ENCODE data around the gene BHLHE40. TPM values are rescaled to one million over a fixed set of nuclear protein-coding genes. Genes with fewer than 3 reads are reported as not detected.

The BHLHE40 gene
- total RNA-seq, 1 experiment from 2014 or later = 6.7 TPM

DNA sequence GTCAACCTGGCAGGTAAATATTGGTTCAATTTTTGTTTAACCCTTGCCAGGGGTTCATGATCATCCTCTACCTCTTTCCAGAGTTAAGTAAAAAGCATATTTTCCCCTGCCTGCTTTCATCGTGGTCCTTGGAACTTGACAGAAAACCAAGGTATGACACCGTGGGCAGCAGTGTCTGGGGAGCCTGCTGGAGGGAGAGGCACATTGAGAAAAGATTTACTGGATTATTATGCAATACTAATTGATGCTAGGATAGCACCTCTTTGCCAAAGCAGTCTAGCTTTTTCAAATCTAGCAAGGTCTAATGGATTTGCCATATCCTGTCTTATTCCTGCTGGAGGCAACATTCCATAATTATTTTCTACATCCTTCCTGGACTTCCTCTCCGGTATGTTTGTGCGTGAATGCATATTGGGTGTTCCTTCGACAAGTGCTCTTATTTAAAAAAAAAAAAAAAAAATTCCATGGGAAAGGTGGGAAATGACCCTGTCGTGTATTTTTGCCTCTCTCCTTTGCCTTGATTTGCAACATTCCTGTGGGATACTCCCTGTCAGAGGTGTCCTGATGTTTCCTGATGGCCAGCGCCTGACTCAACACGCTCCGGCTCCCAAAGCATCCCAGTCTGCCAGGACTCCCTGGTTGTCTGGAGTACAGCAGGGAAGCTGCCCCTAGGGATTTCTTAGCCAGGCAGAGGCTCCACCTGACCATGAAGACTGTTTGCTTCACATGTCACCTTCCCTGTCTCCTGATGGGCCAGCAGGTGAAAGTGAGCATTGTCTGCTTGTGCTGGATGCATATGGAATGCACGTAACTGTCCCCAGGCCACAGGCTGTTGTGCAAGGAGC lies 6.3 kb downstream of the BHLHE40 start:
- DNase-seq = peak; percentile 26
- H3K36me3 ChIP-seq (replicated peaks; ENCODE audit: control insufficient read depth, insufficient read depth, low read length) = no peaks in the 10 kb centered on the region
- H3K4me3 ChIP-seq (ENCODE audit: insufficient read depth, low read depth, low read length) = no peak overlapping the region
- H3K27me3 ChIP-seq (ENCODE audit: control insufficient read depth, insufficient read depth, low read length) = no peaks in the 10 kb centered on the region; the same call in 1 of the 2 replicates

- DNase-seq = no peak
These were observed 7.0 kb downstream of the BHLHE40 start for GRCh38 chr3:4986175-4986781.

GRCh38 chr3:4986782-4987537 lies 7.7 kb downstream of the BHLHE40 start:
- Histone ChIP-seq H3K36me3 (replicated peaks; ENCODE audit: control insufficient read depth, insufficient read depth, low read length) (no peaks in the 10 kb centered on the region), H3K27me3 (ENCODE audit: control insufficient read depth, insufficient read depth, low read length) (no peaks in the 10 kb centered on the region; the same call in 1 of the 2 replicates), H3K4me3 (ENCODE audit: insufficient read depth, low read depth, low read length) (peak overlapping the region; percentile 48)
- peak; percentile 94 for DNase-seq

More at GRCh38 chr3:4986175-4986781, 7.0 kb downstream of the BHLHE40 start:
- no peaks in the 10 kb centered on the region; the same call in 1 of the 2 replicates for H3K27me3 ChIP-seq (ENCODE audit: control insufficient read depth, insufficient read depth, low read length)
- peak overlapping the region; percentile 48 for H3K4me3 ChIP-seq (ENCODE audit: insufficient read depth, low read depth, low read length)
- no peaks in the 10 kb centered on the region for H3K36me3 ChIP-seq (replicated peaks; ENCODE audit: control insufficient read depth, insufficient read depth, low read length)

- Histone ChIP-seq H3K36me3 (replicated peaks; ENCODE audit: control insufficient read depth, insufficient read depth, low read length) (no peaks in the 10 kb centered on the region), H3K27me3 (ENCODE audit: control insufficient read depth, insufficient read depth, low read length) (no peaks in the 10 kb centered on the region; the same call in 1 of the 2 replicates), H3K4me3 (ENCODE audit: insufficient read depth, low read depth, low read length) (peak overlapping the region; percentile 48; the same call in 1 of the 2 replicates)
- peak; percentile 3 for DNase-seq
These were observed 8.5 kb downstream of the BHLHE40 start for GRCh38 chr3:4987538-4988296.

GRCh38 chr3:4988983-4989834 lies 10.0 kb downstream of the BHLHE40 start:
- Histone ChIP-seq H3K36me3 (replicated peaks; ENCODE audit: control insufficient read depth, insufficient read depth, low read length) (no peaks in the 10 kb centered on the region), H3K4me3 (ENCODE audit: insufficient read depth, low read depth, low read length) (no peak overlapping the region), H3K27me3 (ENCODE audit: control insufficient read depth, insufficient read depth, low read length) (no peaks in the 10 kb centered on the region; the same call in 1 of the 2 replicates)
- no peak for DNase-seq

GRCh38 chr3:4990069-4990468 lies 10.8 kb downstream of the BHLHE40 start:
- DNase-seq = no peak
- no peaks in the 10 kb centered on the region for H3K36me3 ChIP-seq (replicated peaks; ENCODE audit: control insufficient read depth, insufficient read depth, low read length)
- no peaks in the 10 kb centered on the region; the same call in 1 of the 2 replicates for H3K27me3 ChIP-seq (ENCODE audit: control insufficient read depth, insufficient read depth, low read length)
- no peak overlapping the region for H3K4me3 ChIP-seq (ENCODE audit: insufficient read depth, low read depth, low read length)

DNA sequence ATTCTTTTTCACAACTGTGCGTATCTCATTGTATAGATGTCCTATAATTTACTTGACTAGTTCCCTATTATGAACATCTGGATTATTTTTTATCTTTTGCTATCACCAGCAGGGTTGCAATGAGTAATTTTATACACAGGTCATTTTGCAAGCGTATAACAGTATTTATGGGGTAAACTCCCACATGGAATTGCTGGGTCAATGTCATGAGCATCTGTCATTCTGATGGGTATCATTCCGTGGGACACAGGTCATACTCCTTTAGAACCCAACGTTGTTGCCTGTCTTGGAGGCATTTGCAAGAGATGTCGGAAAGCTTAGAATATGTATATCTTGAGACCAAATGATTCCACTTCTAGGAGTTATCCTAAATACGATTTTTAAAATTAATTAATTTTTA lies 12.9 kb downstream of the BHLHE40 start:
- no peak overlapping the region for H3K4me3 ChIP-seq (ENCODE audit: insufficient read depth, low read depth, low read length)
- no peaks in the 10 kb centered on the region for H3K36me3 ChIP-seq (replicated peaks; ENCODE audit: control insufficient read depth, insufficient read depth, low read length)
- no peaks in the 10 kb centered on the region for H3K27me3 ChIP-seq (ENCODE audit: control insufficient read depth, insufficient read depth, low read length)
- DNase-seq = no peak

DNA sequence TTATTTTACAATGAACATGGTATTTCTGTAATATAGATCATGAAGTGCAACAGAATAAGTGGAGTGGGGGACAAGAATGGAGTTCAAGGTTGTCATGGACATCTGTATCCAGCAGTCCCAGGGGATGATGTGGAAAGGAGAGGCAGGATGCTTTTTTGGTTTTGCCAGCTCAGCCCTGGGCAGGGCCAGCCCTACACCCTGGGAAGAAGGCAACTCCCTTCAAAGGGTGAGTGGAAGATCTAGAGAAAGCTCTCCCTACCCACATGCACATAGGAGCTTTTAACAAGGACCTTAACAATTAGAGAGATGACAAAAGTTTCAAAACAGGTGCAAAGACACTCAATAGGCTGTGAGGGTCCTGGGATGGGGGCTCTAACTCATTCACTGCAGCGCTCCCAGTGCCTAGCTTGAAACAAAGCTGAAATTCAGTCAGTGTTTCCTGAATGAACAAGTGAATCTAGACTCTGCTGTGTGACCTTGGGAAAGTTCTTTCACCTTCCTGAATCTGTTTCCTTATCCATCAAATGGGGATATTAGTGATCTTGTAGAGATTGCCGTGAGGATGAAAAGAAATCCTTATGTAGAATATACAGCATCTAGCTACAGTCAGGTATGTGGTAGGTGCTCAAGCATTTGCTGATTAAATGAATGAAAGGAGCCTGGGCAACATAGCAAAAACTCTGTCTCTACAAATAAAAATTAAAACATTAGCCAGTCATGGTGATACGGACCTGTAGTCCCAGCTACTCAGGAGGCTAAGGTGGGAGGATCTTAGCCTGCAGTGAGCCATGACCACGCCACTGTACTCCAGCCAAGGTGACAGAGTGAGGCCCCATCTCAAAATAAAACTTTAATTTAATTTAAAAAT lies 14.3 kb downstream of the BHLHE40 start:
- H3K36me3 ChIP-seq (replicated peaks; ENCODE audit: control insufficient read depth, insufficient read depth, low read length) = no peaks in the 10 kb centered on the region
- no peak for DNase-seq
- no peaks in the 10 kb centered on the region for H3K27me3 ChIP-seq (ENCODE audit: control insufficient read depth, insufficient read depth, low read length)
- no peak overlapping the region for H3K4me3 ChIP-seq (ENCODE audit: insufficient read depth, low read depth, low read length)

DNA sequence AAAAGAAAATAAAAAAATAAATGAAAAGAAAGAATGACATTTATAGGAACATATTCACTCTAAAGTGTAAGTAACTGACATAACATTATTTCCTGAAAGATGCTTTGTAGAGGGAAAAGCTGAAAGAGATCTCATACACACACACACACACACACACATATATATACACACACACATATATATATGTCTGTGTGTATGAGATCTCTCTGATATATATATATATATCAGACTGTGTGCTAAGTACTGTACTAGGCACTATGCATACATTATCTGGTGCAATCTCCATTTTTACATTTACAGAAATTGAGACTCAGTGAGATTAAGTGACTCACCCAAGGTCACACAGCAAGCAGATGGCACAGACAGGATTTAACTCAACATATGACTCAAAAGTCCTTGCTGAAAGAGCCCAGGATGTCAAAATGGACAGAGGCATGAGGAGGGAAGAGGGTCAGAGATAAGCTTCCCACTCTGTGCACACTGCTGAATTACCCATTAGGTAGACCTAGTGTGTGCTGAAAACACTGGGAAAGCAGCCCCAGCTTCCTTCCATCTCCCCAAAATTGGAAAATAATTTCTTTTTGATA lies 15.0 kb downstream of the BHLHE40 start:
- no peak for DNase-seq
- H3K4me3 ChIP-seq (ENCODE audit: insufficient read depth, low read depth, low read length) = no peak overlapping the region
- no peaks in the 10 kb centered on the region for H3K27me3 ChIP-seq (ENCODE audit: control insufficient read depth, insufficient read depth, low read length)
- H3K36me3 ChIP-seq (replicated peaks; ENCODE audit: control insufficient read depth, insufficient read depth, low read length) = no peaks in the 10 kb centered on the region

DNA sequence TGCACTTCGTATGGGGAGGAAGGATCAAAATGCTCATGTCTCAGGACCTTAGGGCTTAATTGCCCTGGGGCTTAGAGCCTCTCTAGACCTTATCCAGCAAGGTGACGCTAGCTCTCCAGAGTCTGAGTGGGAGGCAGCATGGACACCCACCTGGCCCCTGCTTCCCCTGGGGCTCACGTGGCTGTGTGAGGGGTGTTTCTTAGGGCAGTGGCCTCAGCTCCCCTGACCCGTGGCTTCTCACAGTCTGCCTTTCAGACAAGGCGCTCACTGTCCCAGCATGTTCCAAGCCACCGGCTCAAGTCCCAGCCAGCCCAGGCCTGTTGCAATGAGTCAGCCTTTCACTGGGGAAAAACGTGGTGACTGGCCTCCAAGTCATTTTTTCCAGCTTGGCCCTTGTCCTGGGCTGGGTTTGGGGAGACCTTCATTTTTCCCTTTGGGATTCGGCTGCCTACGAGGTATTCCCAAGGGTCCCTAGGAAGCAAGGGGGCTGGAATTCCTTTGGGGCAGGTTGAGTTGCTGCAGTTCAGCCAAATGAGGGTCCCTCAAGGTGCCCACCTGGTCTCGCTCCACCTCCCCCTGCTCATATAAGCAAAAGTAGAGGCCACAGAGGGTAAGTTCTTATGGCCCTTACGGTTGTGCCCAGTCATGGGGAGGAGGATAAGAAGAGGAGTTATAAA lies 15.7 kb downstream of the BHLHE40 start:
- no peak for DNase-seq
- no peak overlapping the region for H3K4me3 ChIP-seq (ENCODE audit: insufficient read depth, low read depth, low read length)
- H3K36me3 ChIP-seq (replicated peaks; ENCODE audit: control insufficient read depth, insufficient read depth, low read length) = no peaks in the 10 kb centered on the region
- H3K27me3 ChIP-seq (ENCODE audit: control insufficient read depth, insufficient read depth, low read length) = no peaks in the 10 kb centered on the region

DNA sequence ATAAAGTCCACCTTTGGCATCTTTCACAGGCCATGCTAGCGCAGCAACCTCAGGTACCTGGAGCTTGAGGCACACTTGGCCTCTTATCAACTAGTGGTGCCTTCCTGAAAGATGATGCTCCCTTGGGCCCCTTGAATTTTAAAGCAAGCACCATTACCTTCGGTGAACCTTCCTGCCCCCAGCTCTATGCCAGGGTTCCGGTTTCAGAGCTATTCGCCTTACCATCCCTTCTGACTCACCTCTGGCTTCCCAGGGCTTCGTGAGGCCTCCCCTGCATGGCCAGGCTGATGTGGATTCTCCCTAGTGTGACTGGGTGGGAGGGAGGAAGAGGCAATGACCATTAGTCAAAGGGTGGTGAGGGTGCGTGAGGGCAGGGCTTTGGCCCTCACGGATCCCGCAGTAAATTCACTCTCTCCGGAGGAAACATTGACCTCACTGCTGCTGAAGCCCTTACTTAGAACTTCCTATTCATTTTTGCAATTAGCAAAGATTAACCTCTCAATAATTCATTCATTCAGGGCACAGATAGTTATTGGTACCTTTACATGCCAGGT lies 16.3 kb downstream of the BHLHE40 start:
- no peak for DNase-seq
- no peak overlapping the region for H3K4me3 ChIP-seq (ENCODE audit: insufficient read depth, low read depth, low read length)

More for the DNA sequence above, 16.3 kb downstream of the BHLHE40 start:
- Histone ChIP-seq H3K27me3 (ENCODE audit: control insufficient read depth, insufficient read depth, low read length) (no peaks in the 10 kb centered on the region), H3K36me3 (replicated peaks; ENCODE audit: control insufficient read depth, insufficient read depth, low read length) (no peaks in the 10 kb centered on the region)
